ENCODE data around the gene TLNRD1.

Gene TLNRD1

DNA sequence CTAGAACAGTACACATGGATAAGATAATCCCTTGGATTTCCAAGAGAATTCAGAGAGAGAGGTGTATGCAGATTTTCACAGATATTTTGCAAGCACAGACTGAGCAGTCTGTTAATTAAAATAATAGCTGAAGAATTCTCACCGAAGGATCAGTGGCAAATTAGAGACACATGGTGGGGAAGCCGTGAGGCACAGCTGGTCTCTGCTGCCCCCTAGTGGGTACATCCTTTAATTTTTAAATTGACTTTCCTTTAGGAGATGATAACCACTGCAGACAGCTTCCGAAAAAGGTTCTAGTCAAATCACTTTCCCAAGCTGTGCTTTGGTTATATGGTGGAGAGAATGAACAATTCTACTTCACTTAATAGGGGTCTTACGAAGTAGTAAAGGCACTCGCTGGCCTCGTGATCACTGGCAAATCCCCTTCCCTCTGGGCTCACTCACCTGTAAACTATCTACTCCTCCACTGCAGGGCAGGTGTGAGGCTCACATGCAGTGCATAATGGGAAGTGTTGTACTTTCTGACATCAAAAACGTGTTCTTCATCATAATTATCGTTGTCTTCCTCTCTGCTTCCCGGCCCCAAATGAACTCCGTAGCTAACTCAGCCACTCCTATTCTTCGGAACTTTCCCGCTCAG lies 30.6 kb upstream of the TLNRD1 start:
- no peaks in the 10 kb centered on the region for H3K27me3 Mint-ChIP-seq
- H3K36me3 Mint-ChIP-seq, result peaks cover 39% of the 10 kb centered on the region
- no peak overlapping the region for H3K4me3 Mint-ChIP-seq
- no peak overlapping the region for H3K27ac Mint-ChIP-seq
- H3K9me3 Mint-ChIP-seq, result peaks cover 2% of the 10 kb centered on the region
- peaks cover 23% of the 10 kb centered on the region for H3K4me1 Mint-ChIP-seq
- peak; percentile 53 for ATAC-seq

DNA sequence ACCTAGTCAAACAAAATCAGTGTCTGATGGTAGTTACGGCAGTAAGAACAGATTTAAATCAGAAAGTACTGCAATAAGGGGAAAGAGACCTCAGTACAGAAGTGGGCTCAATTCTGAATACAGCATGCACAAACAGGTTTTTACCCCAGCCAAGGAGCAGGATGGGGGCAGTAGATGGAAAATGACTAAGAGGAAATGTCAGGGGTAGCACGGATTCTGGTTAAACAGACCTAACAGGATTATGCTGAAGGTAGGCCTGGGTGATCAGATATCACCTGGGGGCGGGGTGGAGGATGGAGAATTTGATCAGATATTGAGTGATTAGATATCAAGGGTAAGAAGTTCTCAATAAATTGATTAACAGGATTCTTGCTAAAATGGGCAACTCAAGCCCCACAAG lies 30.1 kb upstream of the TLNRD1 start:
- no peak overlapping the region for H3K4me3 Mint-ChIP-seq
- no peak for ATAC-seq
- peaks cover 28% of the 10 kb centered on the region for H3K4me1 Mint-ChIP-seq
- H3K27ac Mint-ChIP-seq, result no peak overlapping the region
- H3K9me3 Mint-ChIP-seq, result no peaks in the 10 kb centered on the region
- H3K27me3 Mint-ChIP-seq, result no peaks in the 10 kb centered on the region
- peaks cover 38% of the 10 kb centered on the region for H3K36me3 Mint-ChIP-seq

DNA sequence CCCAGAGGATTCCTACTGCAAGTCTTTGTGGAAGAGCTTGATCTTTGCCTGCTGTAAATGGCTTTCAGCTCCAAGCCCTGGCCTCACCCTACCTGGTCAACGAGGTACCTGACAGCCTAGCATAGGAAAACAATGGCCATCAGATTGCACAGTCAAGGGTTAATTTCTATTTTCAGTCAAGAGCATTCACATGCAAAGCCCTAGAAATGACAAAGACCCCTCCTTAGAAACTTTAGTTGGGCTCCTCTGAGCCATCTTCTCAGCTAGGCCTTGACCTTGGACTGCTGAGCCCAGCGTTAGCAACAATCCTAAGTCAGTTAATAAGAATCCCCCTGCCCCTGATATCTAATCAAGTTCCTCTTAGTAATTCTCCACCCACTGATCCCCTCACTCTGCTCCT lies 29.6 kb upstream of the TLNRD1 start:
- Mint-ChIP-seq H3K9me3 (no peaks in the 10 kb centered on the region), H3K4me1 (peaks cover 31% of the 10 kb centered on the region), H3K27ac (no peak overlapping the region), H3K27me3 (no peaks in the 10 kb centered on the region), H3K36me3 (peaks cover 38% of the 10 kb centered on the region), H3K4me3 (no peak overlapping the region)
- no peak for ATAC-seq

DNA sequence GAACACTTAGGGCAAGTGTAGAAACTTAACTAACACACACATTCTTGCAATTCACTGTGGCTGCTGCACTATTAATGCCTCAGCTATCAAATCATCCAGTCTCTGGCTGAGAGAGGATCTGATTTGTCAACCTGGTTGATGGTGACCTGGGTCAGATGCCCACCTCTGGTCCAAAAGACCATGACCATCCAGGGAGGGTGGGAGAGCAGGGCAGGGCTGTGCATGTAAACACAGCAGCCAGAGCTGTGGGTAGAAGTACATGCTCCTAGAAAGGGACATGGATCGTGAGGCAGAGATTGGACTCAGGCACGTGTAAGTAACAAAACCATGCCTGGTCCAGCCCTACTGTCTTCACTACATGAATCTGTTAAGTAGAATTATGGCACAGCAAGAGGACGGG lies 28.4 kb upstream of the TLNRD1 start:
- H3K4me3 Mint-ChIP-seq, result no peak overlapping the region
- H3K27ac Mint-ChIP-seq, result no peak overlapping the region
- H3K36me3 Mint-ChIP-seq, result peaks cover 29% of the 10 kb centered on the region
- H3K27me3 Mint-ChIP-seq, result no peaks in the 10 kb centered on the region
- ATAC-seq, result no peak
- no peaks in the 10 kb centered on the region for H3K9me3 Mint-ChIP-seq
- H3K4me1 Mint-ChIP-seq, result peaks cover 37% of the 10 kb centered on the region

DNA sequence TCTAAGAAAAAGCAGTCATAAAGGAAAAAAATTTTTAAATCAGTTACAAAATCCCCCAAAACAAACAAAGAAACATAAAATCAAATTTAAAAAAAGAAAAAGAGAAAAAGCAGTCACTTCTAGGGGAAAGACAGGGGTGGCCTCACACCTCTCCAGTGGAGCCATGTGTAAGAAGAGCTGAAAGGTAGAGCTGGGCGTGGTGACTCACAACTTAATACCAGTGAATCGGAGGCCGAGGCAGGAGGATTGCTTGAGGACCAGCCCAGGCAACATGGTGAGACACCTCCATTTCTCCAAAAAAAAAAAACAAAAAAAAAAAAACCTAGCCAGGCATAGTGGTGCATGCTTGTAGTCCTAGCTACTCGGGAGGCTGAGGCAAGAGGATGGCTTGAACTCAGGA lies 25.8 kb upstream of the TLNRD1 start:
- Mint-ChIP-seq H3K27ac (no peak overlapping the region), H3K4me3 (no peak overlapping the region), H3K4me1 (peaks cover 53% of the 10 kb centered on the region), H3K27me3 (no peaks in the 10 kb centered on the region), H3K9me3 (no peaks in the 10 kb centered on the region), H3K36me3 (peaks cover 26% of the 10 kb centered on the region)
- no peak for ATAC-seq

DNA sequence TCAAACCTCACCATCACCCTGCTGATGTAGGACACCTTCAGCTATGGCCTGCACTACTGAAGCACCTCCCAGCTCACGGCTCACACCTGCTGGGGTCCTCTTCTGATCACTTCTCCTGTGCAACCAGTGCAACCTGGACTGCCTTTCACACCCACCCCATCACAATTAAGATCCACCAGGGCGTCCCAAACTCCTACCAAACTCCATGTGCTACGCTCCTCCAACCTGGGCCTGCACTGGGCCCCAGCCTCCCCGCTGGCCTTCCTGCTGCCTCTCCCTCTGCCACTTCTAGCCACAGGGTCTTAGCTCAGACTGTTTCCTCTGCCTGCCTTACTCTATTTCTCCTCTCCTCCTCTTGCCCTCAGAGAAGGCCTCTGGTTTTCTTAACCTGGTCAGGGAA lies 23.9 kb upstream of the TLNRD1 start:
- Mint-ChIP-seq H3K9me3 (no peaks in the 10 kb centered on the region), H3K4me1 (peaks cover 44% of the 10 kb centered on the region), H3K36me3 (peaks cover 30% of the 10 kb centered on the region), H3K27ac (no peak overlapping the region), H3K4me3 (no peak overlapping the region), H3K27me3 (no peaks in the 10 kb centered on the region)
- no peak for ATAC-seq

DNA sequence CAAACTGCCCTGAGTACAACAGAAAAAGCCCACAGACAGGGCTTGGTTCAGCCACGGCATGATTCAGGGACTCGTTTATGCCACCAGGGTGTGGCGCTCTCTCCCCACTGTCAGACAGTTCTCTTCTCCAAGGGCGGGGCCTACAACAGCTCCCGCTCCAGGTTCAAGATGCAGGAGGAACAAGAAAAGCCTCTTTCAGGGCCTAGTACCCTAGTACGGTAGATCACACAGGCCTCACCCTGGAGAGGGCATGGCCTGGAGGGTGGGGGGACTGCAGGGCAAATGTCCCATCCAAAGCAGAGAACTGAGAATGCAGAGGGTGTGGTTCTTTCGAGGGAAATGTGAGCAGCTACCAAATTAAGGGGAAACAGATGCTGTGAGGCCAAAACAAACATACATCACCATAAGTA lies 23.1 kb upstream of the TLNRD1 start:
- peak; percentile 51 for ATAC-seq
- Mint-ChIP-seq H3K9me3 (no peaks in the 10 kb centered on the region), H3K4me1 (peaks cover 51% of the 10 kb centered on the region), H3K4me3 (no peak overlapping the region), H3K36me3 (peaks cover 32% of the 10 kb centered on the region), H3K27me3 (no peaks in the 10 kb centered on the region), H3K27ac (no peak overlapping the region)

DNA sequence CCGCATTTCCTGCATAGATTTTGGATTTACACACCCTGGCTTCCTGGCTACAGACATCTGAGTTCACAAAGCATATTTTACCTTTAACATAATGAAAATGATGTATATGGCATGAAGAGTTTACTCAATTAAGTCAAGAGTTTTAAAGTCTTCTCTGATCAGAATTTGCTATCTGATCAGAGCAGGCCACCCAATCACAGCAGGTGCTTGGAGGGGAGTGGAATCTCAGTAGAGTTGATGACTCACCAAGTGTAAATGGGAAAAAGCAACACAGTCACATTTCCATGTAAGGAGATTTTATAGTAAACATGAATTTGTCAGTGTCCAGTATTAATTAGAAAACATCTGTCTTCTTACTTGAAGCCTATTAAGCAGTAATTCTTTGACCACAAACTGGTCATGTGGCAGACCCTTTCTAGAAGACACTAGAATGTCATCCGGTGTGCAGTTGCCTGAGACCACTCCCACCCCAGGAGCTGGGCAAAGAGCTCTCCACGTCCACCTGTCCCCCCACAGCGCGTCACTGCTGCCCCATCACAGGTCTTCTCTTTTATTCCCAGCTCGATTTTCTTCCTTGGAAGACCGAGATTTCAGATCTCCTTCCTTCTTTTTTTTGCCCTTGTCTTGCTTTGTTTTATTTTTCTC lies 21.9 kb upstream of the TLNRD1 start:
- no peak for ATAC-seq
- Mint-ChIP-seq H3K4me3 (no peak overlapping the region), H3K4me1 (peaks cover 58% of the 10 kb centered on the region), H3K36me3 (peaks cover 32% of the 10 kb centered on the region), H3K27ac (peak overlapping the region; percentile 31), H3K9me3 (no peaks in the 10 kb centered on the region), H3K27me3 (no peaks in the 10 kb centered on the region)

DNA sequence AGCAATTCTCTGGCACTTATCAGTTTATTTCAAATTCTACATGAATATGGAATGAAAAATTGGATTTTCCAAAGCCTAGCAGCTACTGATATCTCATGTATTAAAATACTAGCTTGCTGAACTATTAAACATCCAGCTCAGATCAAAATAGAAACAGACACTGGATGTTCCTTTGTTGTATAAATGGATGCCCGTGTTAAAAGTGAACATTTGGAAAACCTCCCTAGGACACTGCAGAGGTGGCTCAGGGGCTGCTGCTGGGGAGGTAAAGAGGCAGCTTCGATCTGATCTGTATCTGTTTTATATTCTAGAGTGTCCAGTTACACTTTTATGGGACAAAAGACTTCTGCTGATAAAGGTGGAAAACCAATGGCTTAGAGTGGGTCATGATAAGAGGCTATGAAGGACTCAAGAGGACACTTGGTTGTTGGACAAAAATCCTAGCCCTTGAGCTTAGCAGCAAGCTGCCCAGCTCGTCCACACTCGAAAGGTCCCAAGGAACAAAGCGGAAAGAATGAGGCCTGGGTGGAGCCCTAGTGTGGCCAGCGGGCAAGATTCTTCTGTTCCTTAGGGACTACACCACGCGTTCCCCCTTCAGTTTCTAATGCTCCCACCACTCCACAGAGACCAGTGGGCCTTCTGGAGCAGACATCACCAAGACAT lies 21.1 kb upstream of the TLNRD1 start:
- no peak overlapping the region for H3K4me3 Mint-ChIP-seq
- H3K4me1 Mint-ChIP-seq, result peaks cover 60% of the 10 kb centered on the region
- peak overlapping the region; percentile 31 for H3K27ac Mint-ChIP-seq
- no peaks in the 10 kb centered on the region for H3K9me3 Mint-ChIP-seq
- no peaks in the 10 kb centered on the region for H3K27me3 Mint-ChIP-seq
- H3K36me3 Mint-ChIP-seq, result peaks cover 28% of the 10 kb centered on the region
- no peak for ATAC-seq

DNA sequence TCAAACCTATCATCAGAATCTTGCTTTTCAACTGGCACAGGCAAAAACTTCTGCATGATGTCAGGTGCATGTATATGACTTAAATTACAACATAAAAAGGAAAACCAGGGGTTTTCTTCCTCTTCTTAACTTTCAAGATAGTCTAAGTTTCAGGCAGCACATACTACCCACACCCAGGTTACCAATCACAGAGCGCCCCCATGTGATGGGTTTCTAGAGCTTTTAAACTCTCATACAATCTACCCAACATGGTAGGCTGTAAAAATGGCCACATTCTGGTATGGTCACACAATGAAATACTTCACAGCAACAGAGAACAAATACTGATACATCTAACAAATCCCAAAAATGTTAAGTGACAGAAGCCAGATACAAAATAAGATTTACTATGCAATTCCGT lies 18.5 kb upstream of the TLNRD1 start:
- H3K27ac Mint-ChIP-seq, result peak overlapping the region; percentile 42
- H3K27me3 Mint-ChIP-seq, result no peaks in the 10 kb centered on the region
- H3K4me1 Mint-ChIP-seq, result peaks cover 64% of the 10 kb centered on the region
- no peaks in the 10 kb centered on the region for H3K9me3 Mint-ChIP-seq
- no peak overlapping the region for H3K4me3 Mint-ChIP-seq
- peaks cover 22% of the 10 kb centered on the region for H3K36me3 Mint-ChIP-seq
- no peak for ATAC-seq

DNA sequence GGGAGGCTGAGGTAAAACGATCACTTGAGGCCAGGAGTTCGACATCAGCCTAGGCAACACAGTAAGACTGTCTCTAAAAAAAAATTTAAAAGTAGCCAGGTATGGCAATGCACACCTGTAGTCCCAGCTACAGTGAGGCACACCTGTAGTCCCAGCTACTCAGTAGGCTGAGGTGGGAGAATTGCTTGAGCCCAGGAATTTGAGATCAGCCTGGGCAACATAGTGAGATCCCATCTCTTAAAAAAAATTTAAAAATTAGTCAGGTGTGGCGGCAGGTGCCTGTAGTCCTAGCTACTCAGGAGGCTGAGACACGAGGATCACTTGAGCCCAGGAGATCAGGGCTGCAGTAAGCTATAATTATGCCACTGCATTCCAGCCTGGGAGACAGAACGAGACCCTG lies 17.9 kb upstream of the TLNRD1 start:
- Mint-ChIP-seq H3K27ac (peak overlapping the region; percentile 42), H3K9me3 (no peaks in the 10 kb centered on the region), H3K4me3 (no peak overlapping the region), H3K27me3 (no peaks in the 10 kb centered on the region), H3K36me3 (peaks cover 23% of the 10 kb centered on the region), H3K4me1 (peaks cover 60% of the 10 kb centered on the region)
- no peak for ATAC-seq

DNA sequence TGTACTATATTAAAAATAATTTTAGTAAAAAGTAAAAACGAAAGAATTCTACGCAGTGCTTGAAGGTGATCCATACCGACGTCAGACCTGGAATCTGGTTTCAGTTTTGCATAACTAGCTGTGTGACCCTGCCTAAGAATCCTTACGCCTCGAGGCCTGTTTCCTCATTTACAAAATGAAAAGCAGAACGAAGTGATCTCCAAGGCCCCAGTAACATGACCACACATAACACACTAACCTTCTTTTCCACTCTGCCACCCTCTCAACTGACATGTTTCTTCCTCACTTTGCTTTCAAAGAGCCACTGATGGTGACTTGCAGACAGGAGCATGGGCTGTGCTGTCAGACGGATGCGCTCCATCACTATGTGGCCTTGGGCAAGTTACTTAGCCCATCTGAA lies 15.9 kb upstream of the TLNRD1 start:
- H3K4me3 Mint-ChIP-seq, result no peak overlapping the region
- H3K27ac Mint-ChIP-seq, result peak overlapping the region; percentile 78
- H3K27me3 Mint-ChIP-seq, result no peaks in the 10 kb centered on the region
- H3K36me3 Mint-ChIP-seq, result peaks cover 20% of the 10 kb centered on the region
- peak; percentile 42 for ATAC-seq
- peaks cover 59% of the 10 kb centered on the region for H3K4me1 Mint-ChIP-seq
- H3K9me3 Mint-ChIP-seq, result no peaks in the 10 kb centered on the region

DNA sequence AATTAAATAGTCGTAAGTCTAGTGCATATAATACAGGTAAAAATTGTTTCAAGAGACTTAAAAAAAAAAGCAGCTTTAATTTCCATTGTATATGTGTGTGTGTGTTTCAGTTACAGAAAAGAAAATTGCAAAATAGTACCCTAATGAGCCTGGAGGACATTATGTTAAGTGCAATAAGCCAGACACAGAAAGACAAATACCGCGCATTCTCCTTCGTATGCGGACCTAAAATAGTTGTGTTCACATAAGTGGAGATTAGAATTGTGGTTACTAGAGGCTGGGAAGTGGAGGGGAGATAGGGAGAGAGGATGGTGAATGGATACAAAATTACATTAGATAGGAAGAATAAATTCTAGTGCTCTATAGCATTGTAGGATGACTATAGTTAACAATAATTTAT lies 14.7 kb upstream of the TLNRD1 start:
- H3K9me3 Mint-ChIP-seq, result no peaks in the 10 kb centered on the region
- no peak for ATAC-seq
- peaks cover 16% of the 10 kb centered on the region for H3K36me3 Mint-ChIP-seq
- no peaks in the 10 kb centered on the region for H3K27me3 Mint-ChIP-seq
- H3K4me1 Mint-ChIP-seq, result peaks cover 59% of the 10 kb centered on the region
- H3K4me3 Mint-ChIP-seq, result no peak overlapping the region
- no peak overlapping the region for H3K27ac Mint-ChIP-seq

DNA sequence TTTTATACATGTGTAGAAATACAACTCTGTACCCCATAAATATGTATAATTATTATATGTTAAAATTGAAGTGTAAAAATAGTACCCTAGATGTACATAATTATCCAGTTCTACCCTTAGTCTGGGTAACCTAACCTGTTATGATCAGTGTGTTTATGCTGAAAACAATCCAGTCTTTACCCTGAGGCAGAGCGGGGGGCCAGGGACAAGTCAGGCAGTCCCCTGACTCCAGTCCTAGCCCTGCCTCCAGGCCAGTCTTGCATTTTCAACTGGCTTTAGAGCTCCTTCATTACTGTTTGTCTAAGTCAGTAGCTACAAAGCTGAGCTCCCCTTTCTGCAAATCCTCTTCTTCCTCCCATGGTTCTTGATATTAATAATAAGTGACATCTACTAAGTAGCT lies 14.2 kb upstream of the TLNRD1 start:
- ATAC-seq, result no peak
- no peaks in the 10 kb centered on the region for H3K27me3 Mint-ChIP-seq
- peaks cover 63% of the 10 kb centered on the region for H3K4me1 Mint-ChIP-seq
- peaks cover 16% of the 10 kb centered on the region for H3K36me3 Mint-ChIP-seq
- no peaks in the 10 kb centered on the region for H3K9me3 Mint-ChIP-seq
- no peak overlapping the region for H3K4me3 Mint-ChIP-seq
- no peak overlapping the region for H3K27ac Mint-ChIP-seq

DNA sequence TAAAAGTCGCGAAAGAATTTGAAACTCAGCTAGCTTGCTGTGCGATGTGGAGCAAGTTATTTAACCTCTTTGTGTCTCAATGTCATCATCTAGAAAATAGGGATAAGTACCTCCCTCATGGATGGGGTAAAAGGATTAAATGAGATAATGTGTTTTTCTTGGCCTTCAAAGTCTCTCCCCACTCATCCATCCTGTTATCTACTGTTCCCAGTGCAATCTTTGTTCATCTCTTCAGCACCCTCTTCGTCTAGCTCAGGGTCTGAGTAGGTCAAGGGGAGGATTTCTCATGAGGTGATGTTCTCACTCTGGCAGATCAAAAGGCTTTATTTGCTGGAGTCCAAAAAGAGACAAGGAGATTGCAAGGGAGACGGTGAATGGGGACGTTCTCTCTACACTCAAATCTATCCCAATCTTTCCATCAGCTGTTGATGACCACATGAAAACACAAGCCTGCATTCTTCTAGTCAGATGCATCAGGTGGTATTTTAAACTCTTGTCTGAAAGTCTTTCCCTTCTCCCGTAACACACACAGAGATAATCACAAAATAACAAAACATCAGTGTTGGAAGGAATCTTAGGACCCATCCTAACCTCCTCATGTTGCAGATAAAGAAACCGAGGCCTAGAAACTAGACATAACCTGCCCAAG lies 12.5 kb upstream of the TLNRD1 start:
- ATAC-seq, result no peak
- Mint-ChIP-seq H3K9me3 (no peaks in the 10 kb centered on the region), H3K36me3 (peaks cover 9% of the 10 kb centered on the region), H3K27me3 (no peaks in the 10 kb centered on the region), H3K27ac (peak overlapping the region; percentile 91), H3K4me1 (peaks cover 56% of the 10 kb centered on the region), H3K4me3 (peak overlapping the region; percentile 92)

All from stimulated activated memory B cell treated with anti-CD40 and anti-IgM and Interleukin-4, amounts not matched to agents 10 μg/mL and 1 μg/mL and 100 μg/mL, for 72 hours (primary cell).